Measurements from ENCODE around the gene GALNTL6.
"Not testable (repeated sequence)": the region's sequence is repeated elsewhere in the genome, so short reads cannot be mapped to it uniquely, and the experiment has no call there.

The GALNTL6 gene

DNA sequence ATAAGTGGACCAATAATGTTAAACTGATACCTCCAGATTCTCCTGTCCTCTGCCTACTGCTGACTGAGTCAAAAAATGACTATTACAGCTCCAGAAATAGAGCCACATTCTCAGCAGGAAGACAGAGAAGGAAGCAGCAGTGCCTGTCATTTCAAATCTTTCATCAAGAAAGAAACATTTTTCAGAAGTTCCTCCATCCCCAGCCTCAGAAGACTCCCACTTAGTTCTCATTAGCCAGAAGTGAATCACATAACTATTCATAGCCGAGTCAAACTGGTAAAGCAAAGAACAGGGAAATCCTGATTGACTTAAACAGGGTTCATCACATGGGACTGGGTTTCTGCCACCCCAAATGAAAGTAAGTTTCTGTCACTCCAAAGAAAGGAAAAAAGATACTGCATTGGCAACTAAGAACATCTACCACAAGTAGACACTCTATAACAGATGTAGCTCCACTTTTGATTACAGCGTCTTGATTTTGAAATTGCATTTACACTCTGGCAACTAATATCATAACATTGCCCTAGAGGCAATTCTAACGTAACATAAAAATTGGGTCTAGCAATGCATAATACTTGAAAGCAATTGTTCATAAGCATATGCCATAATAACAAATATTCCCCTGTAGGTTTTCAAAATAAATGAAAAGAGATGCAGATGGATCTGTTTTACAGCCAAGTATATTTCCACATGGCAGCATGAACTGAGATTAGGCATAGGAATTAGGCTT is 599.8 kb downstream of the GALNTL6 start:
- no peak for DNase-seq

DNA sequence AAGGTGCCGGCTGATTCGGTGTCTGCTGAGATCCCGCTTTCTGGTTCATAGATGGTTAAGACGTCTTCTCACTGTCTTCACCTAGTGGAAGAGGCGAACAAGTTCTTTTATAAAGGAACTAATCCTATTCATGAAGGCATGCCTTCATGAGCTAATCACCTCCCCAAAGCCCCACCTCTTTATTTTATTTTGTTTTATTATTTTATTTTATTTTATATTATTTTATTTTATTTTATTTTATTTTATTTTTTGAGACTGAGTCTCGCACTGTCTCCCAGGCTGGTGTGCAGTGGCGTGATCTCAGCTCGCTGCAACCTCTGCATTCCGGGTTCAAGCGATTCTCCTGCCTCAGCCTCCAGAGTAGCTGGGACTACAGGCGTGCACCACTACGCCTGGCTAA is 615.8 kb downstream of the GALNTL6 start:
- not testable (repeated sequence) for DNase-seq

DNA sequence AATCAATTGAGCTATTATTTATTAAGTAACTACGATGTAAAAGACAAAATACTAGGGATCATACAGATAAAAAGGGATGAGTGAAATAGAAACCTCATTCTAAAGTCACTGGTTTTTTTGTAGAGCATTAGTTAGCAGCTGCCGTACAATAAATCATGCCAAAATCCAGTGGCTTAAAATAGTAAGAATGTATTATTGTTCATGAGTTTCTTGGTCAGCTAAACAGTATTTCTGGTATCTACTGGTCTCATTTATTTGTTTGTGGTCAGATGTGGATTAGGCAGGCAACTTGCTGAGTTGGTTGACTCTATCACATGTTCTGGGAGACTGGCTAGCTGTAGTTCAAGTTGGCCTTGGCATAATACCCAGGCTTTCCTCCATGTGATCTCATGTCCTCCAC is 667.3 kb downstream of the GALNTL6 start:
- DNase-seq = no peak

- DNase-seq = no peak
Measured at GRCh38 chr4:172481802-172482508, 668.8 kb downstream of the GALNTL6 start.

- DNase-seq = no peak
Measured at GRCh38 chr4:172485007-172485406, 671.8 kb downstream of the GALNTL6 start.

DNA sequence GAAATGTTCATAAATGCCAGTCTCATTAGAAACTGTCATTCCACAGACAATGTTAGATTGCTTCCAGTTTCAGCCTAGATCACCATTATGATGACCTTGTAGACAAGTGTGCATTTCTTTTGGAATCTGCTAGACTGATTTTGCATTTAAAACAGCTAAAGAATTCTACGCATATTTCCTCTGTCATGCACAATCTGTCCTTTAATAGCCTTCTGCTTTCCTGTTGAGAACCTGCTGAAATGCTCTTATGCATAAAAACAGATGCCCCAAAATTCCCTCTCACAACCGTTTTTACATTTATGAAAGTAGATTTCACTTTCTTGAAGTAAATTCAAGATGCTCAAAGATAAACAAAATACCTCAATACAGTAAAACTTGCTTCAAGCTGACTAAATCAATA is 673.3 kb downstream of the GALNTL6 start:
- no peak for DNase-seq

GRCh38 chr4:172489861-172490260 is 676.7 kb downstream of the GALNTL6 start:
- no peak for DNase-seq

DNA sequence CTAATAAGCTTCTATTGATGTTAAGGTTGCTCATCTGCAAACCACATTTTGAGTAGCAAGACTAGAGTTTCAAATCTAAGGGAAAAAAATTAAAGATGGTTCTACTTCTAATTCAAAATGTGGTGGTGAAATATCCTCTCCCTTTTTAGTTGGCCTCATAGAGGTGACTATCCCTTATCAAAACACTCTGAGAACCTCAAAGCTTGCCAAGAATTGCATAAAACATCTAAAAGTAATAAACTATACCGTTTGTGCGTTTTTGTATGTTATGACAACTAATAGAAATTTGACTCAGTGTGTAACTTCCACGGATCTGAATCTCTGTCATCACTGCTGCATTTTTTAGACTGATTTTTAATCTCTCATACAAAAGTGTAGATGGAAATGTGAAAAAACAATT is 682.6 kb downstream of the GALNTL6 start:
- no peak for DNase-seq

DNA sequence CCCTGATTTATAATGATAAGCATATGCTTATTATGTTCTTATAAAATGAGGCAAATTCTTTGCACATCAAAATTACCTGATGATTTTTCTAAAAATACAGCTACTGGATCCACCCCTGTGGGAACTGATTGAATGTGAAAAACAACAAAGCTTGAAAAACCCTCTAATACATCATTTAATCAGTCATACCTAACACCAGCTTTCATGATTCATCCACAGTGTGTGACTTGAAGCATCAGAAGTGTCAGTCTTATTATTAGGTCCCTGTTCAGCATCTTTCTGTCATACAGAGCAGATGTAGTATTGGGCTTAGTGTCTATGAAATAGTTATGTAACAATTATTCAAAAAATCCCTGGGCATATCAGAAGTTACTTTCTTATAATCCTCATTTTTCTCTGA is 684.1 kb downstream of the GALNTL6 start:
- no peak for DNase-seq

- DNase-seq = no peak
Measured at GRCh38 chr4:172514011-172514410, 700.8 kb downstream of the GALNTL6 start.

DNA sequence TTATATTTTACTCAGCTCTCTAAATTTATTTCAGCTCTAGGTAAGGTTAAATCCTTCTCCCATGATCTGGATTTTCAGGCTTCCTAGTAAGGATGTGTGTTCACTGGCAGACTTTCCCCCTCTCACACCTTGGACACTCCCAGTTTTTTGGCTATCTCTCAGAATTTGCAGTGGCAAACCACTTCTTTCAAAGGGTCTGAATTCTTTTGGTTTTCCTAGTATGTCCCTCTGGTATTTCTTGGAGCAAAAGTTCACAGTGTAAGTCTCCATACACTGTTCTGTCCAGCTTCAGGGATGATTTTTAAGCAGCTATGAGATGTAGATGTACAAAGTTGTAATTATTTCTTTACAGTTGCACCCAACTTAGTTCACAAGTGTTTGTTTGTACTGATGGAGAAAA is 701.6 kb downstream of the GALNTL6 start:
- DNase-seq = no peak

DNA sequence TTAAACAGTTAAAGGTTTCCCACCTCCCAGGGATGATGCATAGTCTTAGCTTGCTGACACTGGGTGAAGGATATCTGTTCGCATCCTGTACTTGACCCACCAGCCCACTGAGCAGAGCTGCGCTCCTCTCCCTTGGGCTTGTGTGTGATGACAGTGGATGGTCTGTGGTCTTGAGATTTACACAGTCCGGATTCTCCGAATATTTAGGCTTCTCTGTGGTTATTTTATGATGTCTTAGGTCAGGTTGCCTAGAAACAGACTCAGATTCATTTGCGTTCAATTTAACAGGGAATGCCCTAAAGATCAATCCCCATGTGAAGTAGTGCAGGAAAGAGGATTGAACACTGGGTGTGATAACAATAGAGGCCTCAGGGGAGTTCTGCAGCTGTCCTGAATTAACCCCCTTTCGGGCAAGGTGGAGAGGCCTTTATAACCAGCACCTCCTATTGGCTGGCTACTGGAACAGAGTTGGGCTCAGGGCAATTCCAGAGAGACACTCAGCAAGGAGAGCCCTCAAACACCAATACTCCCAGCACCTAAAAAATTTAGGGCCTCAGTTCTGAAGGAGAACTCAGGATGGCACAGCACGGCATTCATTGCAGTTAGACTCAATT is 702.2 kb downstream of the GALNTL6 start:
- no peak for DNase-seq

- peak; percentile 12 for DNase-seq
Measured at GRCh38 chr4:172517391-172517790, 704.2 kb downstream of the GALNTL6 start.

DNA sequence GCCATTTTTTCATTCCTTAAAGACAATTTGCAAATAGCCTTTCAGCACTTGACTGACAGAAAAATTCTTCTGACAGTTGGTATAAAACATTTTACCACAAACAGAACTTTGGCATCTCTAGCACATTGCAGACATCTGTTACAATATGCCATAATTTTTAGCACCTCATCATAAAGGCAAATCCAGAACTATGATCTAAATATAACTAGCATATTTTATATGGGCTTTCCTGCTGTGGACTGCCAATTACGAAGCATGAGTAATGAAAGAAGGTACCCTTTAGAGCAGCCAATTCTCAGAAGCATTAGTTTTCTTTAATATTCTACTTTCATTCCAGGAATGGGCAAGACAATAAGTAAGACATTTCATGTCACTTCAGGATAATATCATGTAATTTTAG is 708.0 kb downstream of the GALNTL6 start:
- DNase-seq = no peak

DNA sequence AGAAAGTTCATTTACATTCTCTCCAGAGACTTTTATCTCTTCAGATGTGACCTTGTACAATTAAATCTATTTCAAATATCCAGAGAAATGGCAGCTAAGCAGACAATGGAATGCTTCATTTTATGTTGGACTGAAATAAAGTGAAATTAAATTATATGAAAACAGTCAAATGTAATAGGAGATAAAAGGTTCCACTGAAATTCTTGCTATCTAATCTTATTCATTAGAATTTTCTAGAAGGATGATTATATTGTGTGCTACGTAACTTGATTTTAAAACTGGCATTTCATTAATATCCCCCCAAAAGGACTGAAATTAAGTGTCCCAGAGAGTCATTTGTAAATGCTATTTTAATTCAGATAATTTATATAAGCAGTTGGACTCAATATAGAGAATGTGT is 708.5 kb downstream of the GALNTL6 start:
- no peak for DNase-seq

DNA sequence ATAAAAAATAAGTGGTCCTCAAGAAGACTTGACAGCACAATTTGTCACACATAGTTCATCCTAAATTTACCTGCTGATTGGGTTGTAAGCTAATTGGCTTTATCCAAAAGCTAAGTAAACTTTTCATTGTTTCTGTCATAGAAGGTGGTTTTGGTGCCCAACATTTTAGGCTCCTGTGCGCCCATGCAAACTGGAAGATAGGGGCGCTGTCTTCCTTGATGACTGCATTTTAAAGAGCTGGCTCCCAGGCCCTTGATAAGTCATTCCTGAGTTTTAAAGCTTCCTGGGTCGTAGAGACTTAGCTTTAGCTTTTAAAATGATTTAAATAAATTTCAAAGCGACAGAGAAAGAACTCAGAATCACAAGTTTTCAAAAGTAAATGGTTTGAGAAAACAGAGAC is 730.0 kb downstream of the GALNTL6 start:
- no peak for DNase-seq

DNA sequence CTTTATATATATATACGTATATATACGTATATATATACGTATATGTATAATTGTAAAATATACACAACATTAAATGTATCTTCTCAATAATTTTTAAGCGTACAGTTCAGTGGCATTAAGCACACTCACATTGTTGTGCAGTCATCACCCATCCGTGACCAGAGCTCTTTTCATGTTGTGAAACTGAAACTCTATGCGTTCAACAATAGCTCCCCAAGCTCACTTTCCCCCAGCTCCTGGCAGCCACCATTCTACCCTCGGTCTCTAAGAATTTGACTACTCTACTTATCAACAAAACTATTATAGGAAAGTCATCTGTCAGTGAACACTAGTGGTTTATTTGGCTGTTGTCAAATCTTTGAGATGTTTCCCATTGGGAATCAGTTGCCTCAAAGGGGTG is 733.6 kb downstream of the GALNTL6 start:
- peak; percentile 41 for DNase-seq

GRCh38 chr4:172547724-172548123 is 734.5 kb downstream of the GALNTL6 start:
- DNase-seq = peak; percentile 76

DNA sequence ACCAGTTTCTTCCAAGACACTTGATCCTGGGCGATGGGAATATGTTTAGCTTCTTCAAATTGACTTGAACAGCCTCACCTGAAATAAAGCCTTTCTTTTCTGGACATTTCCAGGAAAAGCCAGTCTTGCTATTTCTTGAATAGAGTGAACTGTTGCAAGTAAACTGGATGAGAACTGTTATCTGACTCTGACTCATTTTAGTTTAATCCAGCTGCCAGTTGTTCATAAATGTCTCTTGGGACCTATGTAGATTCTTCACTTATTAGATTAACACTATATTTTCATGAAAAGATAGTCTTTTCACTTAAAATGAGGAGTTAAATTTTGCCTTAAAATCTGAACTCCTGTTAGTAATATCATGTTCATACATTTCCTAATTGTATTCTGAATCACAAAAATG is 740.0 kb downstream of the GALNTL6 start:
- no peak for DNase-seq

DNA sequence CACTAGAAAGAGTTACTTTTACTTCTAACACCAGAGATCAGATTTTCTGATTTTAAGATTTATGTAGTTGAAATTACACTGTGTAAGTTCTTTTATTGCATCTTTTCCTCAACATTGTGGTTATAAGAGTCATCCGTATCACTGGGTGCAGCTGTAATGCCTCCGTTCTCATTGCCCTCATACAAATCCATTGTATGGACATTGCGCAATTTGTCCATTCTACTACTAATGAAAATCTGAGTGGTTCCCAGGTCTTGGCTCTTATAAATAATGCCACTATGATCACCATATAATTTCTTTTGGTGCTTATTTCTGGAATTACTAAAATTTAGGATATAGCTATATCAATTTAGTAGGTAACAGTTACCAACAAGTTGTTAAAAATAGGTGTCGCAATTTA is 741.4 kb downstream of the GALNTL6 start:
- no peak for DNase-seq

DNA sequence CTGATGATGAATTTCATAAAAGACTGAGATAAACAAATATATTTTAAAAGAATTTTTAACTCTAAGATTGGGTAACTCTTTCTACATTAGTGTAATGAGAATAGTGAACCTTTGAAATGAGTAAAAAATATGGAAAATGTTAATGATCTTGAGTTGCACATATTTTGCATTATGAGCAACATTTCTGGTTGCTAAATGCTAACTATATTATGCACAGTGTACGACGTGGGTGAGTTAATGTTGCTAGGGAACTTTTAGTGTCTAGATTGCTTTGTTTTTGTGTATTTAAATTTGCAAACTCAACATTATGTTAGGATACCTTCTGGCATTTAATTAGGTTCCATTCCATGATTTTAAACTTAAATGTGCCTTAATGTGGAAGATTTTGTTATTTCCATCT is 742.5 kb downstream of the GALNTL6 start:
- no peak for DNase-seq

DNA sequence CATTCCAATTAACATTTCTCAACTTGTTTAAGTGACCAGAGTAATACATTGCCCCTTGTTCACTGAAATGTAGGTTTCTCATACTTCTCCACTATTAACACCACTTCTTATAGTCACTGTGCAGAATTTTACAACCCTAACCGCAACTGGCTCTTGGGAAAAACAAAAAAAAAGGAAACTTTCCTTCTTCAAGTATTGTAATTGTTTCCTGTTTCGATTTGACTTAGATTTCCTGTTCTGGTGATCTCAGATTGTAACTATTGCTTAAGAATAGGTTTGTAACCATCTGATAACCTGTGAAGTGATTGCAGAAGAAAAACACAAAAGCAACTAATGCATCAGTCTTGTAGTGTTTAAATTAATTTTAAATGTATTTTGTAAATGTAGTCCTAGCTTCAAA is 760.7 kb downstream of the GALNTL6 start:
- DNase-seq = no peak

DNA sequence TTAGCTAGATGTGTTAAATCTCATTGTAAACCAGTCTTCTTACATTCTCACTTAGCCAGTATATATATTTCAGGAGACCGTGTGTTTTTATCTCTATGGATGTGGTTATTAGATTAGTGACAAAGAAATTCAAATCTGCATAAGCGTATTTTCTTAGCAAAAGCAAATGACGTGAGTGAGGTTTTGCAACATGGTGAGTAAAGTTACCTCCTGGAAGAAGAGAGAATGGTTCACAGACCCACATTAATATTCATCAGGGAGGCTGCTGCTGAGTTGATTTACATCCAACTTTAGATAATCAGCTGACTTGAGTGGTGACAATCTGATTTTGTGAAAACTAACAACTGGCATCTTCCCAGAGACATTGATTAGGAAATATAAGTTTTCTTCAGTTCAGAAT is 765.5 kb downstream of the GALNTL6 start:
- no peak for DNase-seq

DNA sequence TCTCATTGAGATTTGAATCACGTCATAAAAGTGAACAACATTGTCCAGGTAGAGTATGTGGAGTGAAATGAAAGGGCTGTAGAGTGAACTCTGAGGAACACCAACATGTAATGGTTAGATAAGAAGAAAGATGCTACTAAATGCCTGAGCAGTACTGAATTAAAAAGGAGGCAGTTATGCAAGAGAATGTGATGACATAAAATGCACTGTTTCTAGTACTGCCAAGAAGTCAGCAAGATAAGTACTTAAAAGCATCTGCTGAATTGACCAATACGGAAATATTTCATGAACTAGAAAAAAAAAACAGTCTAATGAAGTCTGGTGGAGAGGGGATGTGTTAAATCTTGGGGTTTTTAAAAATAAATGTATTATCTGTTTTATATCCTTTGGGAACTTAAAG is 771.6 kb downstream of the GALNTL6 start:
- DNase-seq = no peak
